ENCODE data around the gene FLNA. TPM values are rescaled to one million over a fixed set of nuclear protein-coding genes. Genes with fewer than 3 reads are reported as not detected.
"Not testable (repeated sequence)": the region's sequence is repeated elsewhere in the genome, so short reads cannot be mapped to it uniquely, and the experiment has no call there.

FLNA gene, protein sequence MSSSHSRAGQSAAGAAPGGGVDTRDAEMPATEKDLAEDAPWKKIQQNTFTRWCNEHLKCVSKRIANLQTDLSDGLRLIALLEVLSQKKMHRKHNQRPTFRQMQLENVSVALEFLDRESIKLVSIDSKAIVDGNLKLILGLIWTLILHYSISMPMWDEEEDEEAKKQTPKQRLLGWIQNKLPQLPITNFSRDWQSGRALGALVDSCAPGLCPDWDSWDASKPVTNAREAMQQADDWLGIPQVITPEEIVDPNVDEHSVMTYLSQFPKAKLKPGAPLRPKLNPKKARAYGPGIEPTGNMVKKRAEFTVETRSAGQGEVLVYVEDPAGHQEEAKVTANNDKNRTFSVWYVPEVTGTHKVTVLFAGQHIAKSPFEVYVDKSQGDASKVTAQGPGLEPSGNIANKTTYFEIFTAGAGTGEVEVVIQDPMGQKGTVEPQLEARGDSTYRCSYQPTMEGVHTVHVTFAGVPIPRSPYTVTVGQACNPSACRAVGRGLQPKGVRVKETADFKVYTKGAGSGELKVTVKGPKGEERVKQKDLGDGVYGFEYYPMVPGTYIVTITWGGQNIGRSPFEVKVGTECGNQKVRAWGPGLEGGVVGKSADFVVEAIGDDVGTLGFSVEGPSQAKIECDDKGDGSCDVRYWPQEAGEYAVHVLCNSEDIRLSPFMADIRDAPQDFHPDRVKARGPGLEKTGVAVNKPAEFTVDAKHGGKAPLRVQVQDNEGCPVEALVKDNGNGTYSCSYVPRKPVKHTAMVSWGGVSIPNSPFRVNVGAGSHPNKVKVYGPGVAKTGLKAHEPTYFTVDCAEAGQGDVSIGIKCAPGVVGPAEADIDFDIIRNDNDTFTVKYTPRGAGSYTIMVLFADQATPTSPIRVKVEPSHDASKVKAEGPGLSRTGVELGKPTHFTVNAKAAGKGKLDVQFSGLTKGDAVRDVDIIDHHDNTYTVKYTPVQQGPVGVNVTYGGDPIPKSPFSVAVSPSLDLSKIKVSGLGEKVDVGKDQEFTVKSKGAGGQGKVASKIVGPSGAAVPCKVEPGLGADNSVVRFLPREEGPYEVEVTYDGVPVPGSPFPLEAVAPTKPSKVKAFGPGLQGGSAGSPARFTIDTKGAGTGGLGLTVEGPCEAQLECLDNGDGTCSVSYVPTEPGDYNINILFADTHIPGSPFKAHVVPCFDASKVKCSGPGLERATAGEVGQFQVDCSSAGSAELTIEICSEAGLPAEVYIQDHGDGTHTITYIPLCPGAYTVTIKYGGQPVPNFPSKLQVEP (N-terminal part only)
- 409 and 458 TPM in 2 replicates for total RNA-seq (2014; rRNA removed; shearing (Covaris generic))

DNA sequence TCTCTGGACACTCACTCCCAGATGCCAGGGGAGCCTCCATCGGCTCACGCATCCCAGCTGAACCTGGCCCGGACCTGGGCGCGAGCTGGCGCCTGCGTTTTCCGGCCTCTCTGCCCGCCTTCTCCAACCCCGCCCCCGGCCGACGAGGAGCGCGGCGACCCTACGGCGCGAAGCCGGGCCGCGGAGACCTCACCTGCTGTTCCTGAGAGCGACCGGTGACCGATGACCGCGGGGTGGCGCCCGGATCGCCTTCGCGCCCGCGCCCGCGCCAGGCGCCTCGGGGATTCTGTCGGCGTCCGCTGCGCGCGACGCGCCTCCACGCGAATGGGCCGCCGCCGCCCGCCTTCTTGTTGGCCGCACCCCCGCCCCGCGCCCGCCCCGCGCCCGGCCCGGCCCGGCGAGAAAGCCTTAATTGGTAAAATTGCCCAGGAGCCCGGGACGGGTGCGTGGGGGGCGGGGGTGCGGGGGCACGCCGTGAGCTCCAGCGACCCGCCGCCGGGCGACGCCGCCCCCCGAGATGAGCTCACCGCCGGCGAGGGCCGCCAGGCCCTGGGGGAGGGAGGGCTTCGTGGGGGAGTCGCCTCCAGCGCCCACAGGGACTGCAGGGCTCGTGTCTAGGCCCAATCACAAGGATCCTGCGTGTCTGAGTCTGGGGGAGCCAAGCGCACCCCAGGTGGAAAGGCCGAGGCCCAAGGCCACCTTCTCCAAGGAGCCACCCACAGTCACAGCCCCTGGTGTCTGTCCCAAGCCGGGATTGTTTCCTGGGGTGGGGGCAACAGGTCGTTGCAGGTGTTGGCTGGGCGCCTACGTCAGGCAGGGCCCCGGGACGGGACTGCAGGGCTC, at the start of gene FLNA:
Gene FLNA, minus strand, starts transcription at position 322 of the 843 bp plus-strand sequence. CDS start 3,389 bp downstream, outside the sequence.
- no peak for DNase-seq (ENCODE audit: low spot score)

DNA sequence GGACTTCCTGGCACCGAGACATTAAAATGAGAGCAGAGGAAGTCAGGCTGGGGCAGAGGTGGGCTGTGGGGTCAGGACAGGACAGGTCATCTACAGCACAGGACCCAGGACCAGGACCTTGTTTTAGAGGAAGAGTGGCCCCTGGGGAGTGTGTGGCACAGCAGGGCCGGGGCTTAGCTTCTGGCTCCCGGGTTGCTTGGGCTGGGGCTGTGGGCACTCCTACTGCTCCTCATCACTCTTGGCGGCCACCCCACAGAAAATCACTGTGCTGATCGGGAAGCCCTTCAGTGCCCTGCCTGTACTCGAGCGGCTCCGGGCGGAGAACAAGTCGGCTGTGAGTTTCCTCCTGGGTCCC, 45.9 kb upstream of the FLNA start:
- no peak for DNase-seq (ENCODE audit: low spot score)

- no peak for DNase-seq (ENCODE audit: low spot score)
Measured at GRCh38 chrX:154419688-154420401, 45.4 kb upstream of the FLNA start.

DNA sequence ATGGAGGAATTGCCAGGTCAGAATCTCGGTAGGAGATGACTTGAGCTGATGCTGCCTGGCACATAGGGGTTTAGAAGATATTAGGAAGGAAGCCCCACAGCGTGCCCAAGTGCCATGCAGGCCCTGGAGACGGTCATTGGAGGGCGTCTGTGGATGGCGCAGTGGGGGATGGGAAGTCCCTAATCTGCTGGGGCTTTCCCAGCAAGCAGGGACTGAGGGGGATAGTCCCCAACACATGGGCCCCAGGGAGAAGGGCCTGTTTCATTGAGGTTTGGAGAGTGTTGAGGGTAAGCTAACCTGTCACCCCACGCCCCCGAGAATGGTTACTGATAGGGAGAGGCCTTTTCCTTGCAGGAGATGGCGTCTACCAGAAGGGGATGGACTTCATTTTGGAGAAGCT, 44.8 kb upstream of the FLNA start:
- no peak for DNase-seq (ENCODE audit: low spot score)

DNA sequence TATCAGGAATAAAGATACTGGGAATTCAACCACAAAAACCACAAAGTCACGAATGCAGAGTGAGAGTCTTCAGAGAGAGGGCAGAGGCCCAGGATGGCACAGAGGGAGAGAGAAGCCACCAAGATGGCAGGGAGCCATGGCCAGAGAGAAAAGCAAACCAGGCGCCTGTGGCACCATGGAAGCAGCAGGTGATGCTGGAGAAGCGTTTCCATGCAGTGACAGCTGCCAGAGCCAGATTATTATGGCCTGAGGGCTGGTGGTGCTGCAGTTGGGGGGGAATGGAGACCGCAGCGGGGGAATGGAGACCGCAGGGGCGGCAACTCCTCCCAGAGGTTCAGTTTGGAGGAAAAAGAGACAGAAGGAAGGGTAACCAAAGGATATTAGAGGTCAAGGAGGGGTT, 42.7 kb upstream of the FLNA start:
- peak; percentile 78 for DNase-seq (ENCODE audit: low spot score)

DNA sequence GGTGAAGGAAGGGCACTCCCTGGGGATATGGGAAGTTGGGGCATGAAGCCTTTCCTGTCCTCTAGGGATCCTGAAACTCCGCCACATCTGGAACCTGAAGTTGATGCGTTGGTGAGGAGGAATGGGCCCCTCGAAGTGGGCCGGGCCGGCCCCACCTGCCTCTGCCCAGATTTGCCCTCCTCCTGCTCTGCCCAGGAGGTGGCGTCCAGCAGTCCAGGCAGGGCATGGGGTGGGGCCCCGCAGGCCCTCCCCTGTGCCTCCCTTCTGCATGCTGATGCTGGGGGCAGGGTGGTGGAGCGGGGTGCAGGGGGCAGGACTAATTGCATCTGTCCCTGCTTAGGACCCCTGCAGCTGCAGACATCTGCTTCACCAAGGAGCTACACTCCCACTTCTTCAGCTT, 38.7 kb upstream of the FLNA start:
- no peak for DNase-seq (ENCODE audit: low spot score)

DNA sequence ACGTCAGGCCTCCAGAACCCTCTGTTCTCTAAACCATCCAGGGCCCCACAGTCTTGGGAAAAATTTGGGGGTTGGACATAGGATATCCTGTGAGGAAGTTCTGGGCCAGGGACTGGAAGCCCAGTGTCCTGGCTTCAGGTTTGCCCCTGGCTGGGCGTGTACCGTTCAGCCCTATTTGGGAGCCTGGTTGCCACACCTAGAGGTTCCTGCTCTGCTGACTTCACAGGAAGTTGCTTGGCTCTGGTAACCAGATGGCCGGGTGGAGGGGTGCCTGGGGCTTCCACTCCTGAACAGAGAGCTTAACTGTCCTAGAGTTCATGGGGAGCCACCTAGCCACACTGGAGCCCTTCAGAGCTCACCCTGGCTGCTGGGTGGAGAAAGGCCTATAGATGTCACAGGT, 38.0 kb upstream of the FLNA start:
- DNase-seq (ENCODE audit: low spot score) = no peak

DNA sequence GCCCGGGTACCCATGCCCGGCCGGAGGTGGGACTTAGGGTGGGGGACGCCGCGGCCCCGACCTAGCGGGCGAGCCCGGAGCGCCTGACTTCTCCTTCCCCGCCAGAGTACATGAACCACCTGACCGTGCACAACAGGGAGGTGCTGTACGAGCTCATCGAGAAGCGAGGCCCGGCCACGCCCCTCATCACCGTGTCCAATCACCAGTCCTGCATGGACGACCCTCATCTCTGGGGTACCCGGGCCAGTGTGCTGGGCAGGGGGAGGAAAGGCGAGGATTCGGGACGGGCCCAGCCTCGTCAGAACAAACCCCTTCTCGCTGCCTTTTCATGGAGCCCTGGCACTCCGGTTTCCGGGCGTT, 37.5 kb upstream of the FLNA start:
- peak; percentile 50 for DNase-seq (ENCODE audit: low spot score)

GRCh38 chrX:154409222-154409871, 34.9 kb upstream of the FLNA start, which contains the start of gene DNASE1L1:
TSS of gene DNASE1L1 (minus strand) at chrX:154409254. CDS start at chrX:154405568, 3,686 bp downstream.
- DNase-seq (ENCODE audit: low spot score) = peak; percentile 84

GRCh38 chrX:154408659-154409221, 34.3 kb upstream of the FLNA start:
- no peak for DNase-seq (ENCODE audit: low spot score)

DNA sequence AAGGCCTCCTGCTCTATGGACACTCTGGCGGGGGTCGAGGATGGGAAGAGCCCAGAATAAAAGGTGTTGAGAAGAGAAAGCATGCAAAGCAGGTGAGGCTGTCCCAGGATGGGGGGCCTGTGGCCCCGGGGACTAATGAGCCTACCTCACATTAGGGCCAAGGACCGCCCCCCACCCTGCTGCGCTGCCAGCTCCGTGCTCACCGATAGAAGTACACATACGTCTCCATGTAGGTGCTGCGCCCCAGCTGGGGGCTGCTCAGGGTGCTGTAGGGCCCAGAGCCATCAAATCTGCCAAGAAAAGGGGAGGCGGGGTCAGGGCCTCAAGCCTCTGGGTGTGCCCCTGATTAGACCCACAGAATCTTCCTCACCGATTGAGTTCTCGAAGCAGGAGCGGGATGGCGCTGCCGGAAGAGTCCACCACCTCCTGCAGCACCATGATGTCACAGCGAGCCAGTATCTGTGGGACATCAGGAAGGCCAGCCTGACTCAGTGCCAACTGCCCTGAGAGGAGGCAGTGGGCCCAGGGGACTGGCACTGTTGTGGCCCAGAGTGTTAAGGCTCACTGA, 30.3 kb upstream of the FLNA start:
- no peak for DNase-seq (ENCODE audit: low spot score)

DNA sequence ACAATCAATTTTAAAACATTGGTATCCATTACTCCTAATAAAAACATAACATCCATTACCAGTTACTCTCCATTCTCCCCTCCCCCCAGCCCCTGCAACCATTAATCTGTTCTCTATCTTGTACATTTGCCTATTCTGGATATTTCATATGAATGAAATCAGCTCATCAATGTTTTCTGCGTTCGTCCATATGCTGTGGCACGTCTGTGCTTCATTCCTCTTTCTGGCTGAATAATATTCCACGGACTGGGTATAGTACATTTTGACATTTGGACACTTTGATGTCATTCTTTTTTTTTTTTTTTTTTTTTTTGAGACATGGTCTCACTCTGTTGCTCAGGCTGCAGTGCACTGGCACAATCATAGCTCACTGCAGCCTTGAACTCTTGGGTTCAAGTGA, 29.4 kb upstream of the FLNA start:
- DNase-seq (ENCODE audit: low spot score) = no peak

DNA sequence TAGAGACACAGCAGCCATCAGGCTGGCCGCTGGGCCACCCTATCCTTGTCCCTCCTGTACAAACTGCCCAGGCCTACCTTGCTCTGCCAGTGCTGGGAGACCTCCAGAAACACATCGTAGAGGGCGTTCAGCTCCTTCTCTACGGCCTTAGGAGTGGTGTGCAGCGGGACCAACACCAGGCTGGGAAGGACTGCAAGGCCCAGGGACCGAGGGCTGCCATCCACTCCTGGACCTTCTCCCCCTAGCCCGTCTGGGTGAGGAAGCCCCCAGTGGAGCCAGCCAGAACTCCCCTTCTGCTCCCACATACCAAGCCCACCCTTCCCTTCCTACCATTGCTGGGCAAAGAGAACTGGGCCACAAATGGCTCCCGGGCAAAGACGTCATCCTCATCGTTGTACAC, 28.8 kb upstream of the FLNA start:
- DNase-seq (ENCODE audit: low spot score) = no peak

GRCh38 chrX:154402622-154403127, 28.2 kb upstream of the FLNA start:
- no peak for DNase-seq (ENCODE audit: low spot score)

GRCh38 chrX:154401918-154402621, 27.6 kb upstream of the FLNA start:
- DNase-seq (ENCODE audit: low spot score) = no peak

DNA sequence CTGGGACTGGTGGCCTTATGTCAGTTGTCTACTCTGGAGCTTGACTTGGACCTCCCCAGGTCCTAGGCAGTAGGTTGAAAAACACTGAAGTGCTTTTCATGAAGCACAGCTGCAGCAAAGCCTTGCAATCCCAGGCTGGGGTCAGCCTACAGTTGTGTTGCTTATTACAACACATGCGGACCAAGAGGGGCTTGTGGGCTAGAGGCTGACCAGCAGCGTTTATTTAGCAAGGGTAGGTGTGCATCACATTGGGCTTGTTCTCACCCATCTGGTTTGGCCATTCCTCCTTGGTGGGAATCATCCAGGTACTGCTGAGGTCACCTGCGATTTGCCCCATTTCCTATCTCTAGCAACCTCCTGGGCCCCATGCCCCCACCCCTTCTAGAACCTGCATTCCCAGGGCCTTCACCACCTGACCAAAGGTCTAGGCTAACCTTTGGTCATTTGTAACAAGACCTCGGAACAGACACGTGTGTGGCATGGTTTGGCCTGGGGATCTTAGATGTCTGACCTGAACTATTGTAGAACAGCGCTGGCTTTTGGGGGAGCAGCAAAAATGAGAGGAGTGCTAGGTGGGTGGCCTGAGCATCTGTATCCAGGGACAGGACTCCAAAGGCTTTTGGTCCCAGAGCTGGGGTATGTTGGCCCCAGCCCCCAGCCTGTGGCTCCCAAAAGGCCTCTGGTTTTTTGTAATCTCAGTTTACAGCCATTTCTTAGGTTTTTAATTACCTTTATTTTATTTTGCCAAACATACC, 26.8 kb upstream of the FLNA start:
- peak; percentile 47 for DNase-seq (ENCODE audit: low spot score)

GRCh38 chrX:154400369-154400817, 26.0 kb upstream of the FLNA start:
- not testable (repeated sequence) for DNase-seq (ENCODE audit: low spot score)

Data from H4 (cell line).